GM12874 (cell line): ENCODE measurements around the gene DAP.

Experiments used
- TF ChIP-seq, protein P1 (sequence below): IDR thresholded peaks from 2 replicates; pipeline ENCODE4 v1.5.1; 2011; ENCODE audit warnings: low read depth, mild to moderate bottlenecking, control low read depth, low read length, moderate library complexity; ENCODE audit not compliant: insufficient read depth

Gene DAP

DNA sequence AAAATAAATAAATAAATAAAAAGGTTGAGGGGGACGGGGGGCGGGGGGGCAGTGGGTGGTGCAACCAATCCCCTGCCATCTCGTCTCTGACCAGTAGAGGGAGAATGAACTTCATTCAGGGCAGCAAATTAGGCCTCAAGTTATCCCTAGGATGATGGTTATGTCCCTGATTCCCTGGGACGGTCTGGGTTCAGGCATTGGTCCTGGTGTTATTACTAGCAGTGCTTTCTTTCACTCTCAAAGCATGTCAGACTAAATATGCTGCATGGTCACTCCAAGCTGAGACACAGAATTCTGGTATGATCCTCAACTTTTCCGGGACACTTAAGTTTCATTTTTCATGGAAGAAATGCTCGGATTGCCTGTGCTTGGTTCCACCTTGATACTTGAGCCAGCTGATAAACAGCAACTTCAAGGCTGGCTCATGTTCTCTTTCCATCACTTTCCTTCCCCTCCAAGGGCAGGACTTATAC is 59.4 kb downstream of the DAP start:
- TF ChIP-seq, protein P1, sequence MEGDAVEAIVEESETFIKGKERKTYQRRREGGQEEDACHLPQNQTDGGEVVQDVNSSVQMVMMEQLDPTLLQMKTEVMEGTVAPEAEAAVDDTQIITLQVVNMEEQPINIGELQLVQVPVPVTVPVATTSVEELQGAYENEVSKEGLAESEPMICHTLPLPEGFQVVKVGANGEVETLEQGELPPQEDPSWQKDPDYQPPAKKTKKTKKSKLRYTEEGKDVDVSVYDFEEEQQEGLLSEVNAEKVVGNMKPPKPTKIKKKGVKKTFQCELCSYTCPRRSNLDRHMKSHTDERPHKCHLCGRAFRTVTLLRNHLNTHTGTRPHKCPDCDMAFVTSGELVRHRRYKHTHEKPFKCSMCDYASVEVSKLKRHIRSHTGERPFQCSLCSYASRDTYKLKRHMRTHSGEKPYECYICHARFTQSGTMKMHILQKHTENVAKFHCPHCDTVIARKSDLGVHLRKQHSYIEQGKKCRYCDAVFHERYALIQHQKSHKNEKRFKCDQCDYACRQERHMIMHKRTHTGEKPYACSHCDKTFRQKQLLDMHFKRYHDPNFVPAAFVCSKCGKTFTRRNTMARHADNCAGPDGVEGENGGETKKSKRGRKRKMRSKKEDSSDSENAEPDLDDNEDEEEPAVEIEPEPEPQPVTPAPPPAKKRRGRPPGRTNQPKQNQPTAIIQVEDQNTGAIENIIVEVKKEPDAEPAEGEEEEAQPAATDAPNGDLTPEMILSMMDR: peak; percentile 60

DNA sequence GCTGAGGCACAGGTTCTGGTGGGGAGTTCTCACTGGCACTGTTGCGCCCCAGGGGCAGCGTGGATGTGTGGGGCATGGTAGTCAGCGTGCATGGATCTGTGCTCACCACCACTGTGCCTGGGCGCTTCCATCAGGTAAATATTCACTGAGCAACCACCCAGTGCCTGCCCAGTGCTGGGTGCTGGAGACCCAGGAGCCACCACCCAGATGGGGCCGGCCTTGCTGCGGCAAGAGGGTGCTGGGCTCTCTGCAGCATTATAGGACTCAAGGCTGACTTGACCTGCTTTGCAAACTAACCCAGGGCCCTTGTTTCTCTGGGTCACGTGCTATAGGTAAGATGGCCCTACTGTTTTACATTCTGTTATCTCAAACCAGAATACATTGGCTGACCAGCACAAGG is 60.5 kb downstream of the DAP start:
- TF ChIP-seq, protein P1: no peak

GRCh38 chr5:10699987-10700386 is 61.0 kb downstream of the DAP start:
- TF ChIP-seq, protein P1: no peak

- TF ChIP-seq, protein P1: no peak
Measured at GRCh38 chr5:10699281-10699874, 61.7 kb downstream of the DAP start.

DNA sequence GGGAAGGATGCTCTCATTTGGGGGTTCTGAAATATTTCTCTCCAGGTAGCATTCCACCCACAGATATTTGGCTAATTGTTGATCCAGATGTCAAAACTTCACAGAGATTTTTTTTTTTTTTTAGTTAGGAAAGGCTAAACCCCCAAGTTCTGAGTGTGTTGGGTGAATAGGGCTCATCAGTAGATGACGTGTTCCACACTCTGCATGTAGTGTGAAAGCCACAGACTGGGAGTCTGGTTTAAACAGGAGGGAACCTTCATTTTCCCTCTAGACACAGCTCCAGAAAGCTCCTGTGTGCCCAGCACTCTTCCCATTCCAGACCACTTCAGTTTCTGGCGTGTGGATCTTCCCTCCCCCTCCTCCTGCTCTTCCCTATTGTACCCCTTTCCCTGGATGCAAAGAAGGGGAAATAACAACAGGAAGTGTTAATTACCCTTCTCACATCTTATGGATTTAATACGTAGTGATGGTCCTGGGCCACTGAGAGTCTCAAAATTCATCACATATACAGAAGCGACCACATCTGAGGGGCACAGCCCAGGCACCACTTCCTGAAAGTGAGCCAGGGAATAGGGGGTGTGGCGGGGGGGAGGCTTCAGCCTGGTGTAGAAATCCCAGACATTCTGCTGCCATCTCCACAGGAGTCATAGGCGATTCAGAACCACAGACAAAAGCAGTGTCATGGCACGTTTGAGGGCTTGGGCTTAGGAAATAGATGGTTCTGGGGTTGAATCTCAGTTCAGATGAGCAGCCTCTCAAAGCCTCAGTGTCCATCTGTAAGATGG is 65.1 kb downstream of the DAP start:
- TF ChIP-seq, protein P1: no peak

DNA sequence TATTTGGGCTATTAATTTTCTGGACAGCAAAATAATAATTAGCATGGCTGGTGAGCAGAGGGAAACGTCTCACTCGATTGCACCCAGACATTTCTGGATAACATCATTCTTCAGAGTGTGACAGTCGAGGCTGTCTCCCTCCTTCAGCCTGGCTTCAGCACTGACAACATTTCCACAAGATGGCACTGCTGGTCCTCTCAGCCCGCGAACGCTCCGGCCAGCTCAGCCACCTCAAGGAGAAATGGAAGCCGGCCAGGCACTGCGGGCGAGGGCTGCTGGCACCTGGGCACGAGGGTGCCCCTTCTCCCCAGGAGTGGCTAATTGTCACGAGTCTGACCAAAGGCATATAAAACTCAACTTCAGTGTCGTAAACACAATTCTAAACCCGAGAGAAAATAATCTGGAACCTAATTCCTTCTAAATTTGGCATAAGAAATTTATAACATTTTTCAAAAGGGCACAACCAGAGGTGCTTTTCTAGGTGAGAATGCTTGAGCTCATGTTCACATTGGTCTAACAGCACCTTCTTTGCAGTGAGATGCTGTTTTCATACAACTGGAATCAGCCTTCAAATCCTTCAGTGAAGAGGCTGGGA is 65.9 kb downstream of the DAP start:
- TF ChIP-seq, protein P1: peak; percentile 69
